Measurements from ENCODE around the gene MGLL. TPM values are rescaled to one million over a fixed set of nuclear protein-coding genes. Genes with fewer than 3 reads are reported as not detected.
A peak's percentile ranks its signal among the peaks of the same experiment; 100 is the strongest.
"Not testable (repeated sequence)": the region's sequence is repeated elsewhere in the genome, so short reads cannot be mapped to it uniquely, and the experiment has no call there.

The MGLL gene
- total RNA-seq, 5 donors from 2014 or later (not counting 1 experiment from before 2014, with no cell fraction given) = 0.78 to 3.7 (median 1.8) TPM

DNA sequence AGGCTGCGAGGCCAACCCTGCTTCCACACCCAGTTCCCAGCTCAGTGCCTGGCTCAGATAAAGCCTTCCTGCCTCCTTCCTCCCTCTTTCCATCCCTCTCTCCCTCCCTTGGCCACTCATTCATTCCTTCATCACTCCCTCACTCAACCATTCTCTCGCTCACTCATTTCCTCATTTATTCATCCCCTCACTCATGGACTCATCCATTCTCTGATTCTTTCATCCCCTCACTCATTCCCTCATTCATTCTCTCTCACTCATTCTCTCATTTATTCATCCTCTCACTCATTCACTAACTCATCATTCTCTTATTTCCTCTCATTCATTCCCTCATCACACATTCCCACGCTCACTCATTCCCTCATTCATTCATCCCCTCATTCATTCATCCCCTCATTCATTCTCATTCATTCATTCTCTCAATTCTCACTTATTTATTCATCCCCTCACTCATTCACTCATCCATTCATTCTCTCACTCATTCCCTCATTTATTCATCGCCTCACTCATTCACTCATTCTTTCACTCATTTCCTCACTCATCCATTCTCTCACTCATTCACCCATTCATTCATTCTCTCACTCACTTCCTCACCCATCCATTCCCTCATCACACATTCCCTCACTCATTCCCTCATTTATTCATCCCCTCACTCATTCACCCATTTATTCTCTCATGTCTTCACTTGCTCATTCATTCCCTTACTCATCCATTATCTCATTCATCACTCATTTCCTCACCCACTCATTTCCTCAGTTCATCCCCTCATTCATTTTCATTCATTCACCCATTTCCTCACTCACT lies 136.4 kb downstream of the MGLL start:
- ChIA-PET POLR2A (no interaction called here), CTCF (no interaction called here)
- Histone ChIP-seq H3K9me3 (no peaks in the 10 kb centered on the region), H3K36me3 (ENCODE audit: control insufficient read depth in 2 of 2, extremely low read depth in 1 of 2, insufficient read depth in 1 of 2, low read length in 1 of 2) (peaks cover 0 to under 1% of the 10 kb centered on the region in 2 donors), H3K27ac (ENCODE audit: low read length) (no peak overlapping the region), H3K27me3 (replicated peaks in 1 of 2; ENCODE audit: control insufficient read depth in 2 of 2, extremely low read depth in 1 of 2, insufficient read depth in 2 of 2, low read length in 1 of 2) (peaks cover 0 to 21% of the 10 kb centered on the region in 2 experiments), H3K4me1 (ENCODE audit: control insufficient read depth in 1 of 2, extremely low read depth in 1 of 2, insufficient read depth in 2 of 2, low read length in 2 of 2) (peaks cover 0 to 6% of the 10 kb centered on the region in 2 experiments), H3K4me3 (ENCODE audit: control insufficient read depth in 1 of 2, extremely low read depth in 1 of 2, low read length in 1 of 2) (no peak overlapping the region)
- Mint-ChIP-seq H3K4me3 (no peak overlapping the region), H3K27me3 (no peaks in the 10 kb centered on the region), H3K36me3 (no peaks in the 10 kb centered on the region), H3K27ac (no peak overlapping the region), H3K4me1 (peaks cover 7 to 12% (median 9%) of the 10 kb centered on the region in 3 donors), H3K9me3 (no peaks in the 10 kb centered on the region)
- ATAC-seq (replicated peaks in 1 of 4) (no peak), DNase-seq (no peak)
- WGBS (ENCODE audit: insufficient coverage) = 89% methylated on average over 4 of the region's 4 CpGs

DNA sequence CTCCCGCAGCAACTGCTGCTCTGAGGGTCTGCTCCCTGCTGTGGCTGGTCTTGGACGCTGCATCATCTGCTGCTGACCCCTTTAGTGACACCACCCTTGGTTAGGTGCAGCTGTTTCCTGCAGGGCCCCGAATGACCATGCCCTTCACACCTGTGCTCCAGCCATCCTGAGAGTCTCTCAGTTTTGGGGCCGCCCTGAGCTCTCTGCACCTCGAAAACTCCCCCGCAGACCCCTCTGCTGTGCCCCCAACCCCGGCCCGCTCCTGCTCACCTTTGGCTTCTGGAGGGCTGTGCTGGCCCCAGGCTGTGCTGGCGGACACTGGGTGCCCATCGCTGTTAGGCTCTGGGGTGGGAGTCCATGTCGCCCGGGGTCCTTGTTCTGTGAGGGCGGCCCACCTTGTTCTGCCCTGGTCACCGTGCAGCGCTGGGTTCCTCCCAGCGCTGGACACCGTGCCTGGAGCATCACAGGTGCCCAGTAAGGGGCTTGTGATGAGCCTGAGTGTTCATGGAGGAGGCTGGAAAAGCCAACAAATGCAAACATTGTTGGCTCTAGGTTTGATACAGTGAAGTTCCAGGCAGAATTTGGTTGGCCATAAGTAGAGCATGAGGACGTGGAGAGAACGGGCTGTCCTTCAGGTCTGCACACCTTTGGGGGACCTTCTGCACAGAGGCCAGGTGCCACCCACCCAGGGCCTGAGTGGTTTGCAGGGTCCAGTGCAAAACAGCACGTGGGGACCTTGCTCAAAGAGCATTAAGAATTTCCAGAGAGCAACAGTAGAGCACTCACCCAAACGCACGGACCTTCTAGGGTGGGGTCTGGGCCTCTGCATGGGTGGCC lies 137.2 kb downstream of the MGLL start:
- H3K27ac Mint-ChIP-seq = no peak overlapping the region
- Histone ChIP-seq H3K27me3 (replicated peaks in 1 of 2; ENCODE audit: control insufficient read depth in 2 of 2, extremely low read depth in 1 of 2, insufficient read depth in 2 of 2, low read length in 1 of 2) (peaks cover 0 to 15% of the 10 kb centered on the region in 2 experiments), H3K27ac (ENCODE audit: low read length) (no peak overlapping the region), H3K4me3 (ENCODE audit: control insufficient read depth in 1 of 2, extremely low read depth in 1 of 2, low read length in 1 of 2) (no peak overlapping the region), H3K36me3 (ENCODE audit: control insufficient read depth in 2 of 2, extremely low read depth in 1 of 2, insufficient read depth in 1 of 2, low read length in 1 of 2) (peaks cover 2 to 7% of the 10 kb centered on the region in 2 donors), H3K4me1 (ENCODE audit: control insufficient read depth in 1 of 2, extremely low read depth in 1 of 2, insufficient read depth in 2 of 2, low read length in 2 of 2) (peaks cover 0 to 6% of the 10 kb centered on the region in 2 experiments), H3K9me3 (no peaks in the 10 kb centered on the region)
- ChIA-PET CTCF (no interaction called here), POLR2A (no interaction called here)
- no peak overlapping the region for H3K4me3 Mint-ChIP-seq
- no peak for ATAC-seq (replicated peaks in 1 of 4)
- peaks cover 7 to 12% (median 9%) of the 10 kb centered on the region in 3 donors for H3K4me1 Mint-ChIP-seq
- DNase-seq = peak in 1 of 35 experiments; percentile 0
- no peaks in the 10 kb centered on the region for H3K27me3 Mint-ChIP-seq
- no peaks in the 10 kb centered on the region for H3K9me3 Mint-ChIP-seq
- WGBS (ENCODE audit: insufficient coverage) = 83% methylated on average over 20 of the region's 22 CpGs
- no peaks in the 10 kb centered on the region for H3K36me3 Mint-ChIP-seq

DNA sequence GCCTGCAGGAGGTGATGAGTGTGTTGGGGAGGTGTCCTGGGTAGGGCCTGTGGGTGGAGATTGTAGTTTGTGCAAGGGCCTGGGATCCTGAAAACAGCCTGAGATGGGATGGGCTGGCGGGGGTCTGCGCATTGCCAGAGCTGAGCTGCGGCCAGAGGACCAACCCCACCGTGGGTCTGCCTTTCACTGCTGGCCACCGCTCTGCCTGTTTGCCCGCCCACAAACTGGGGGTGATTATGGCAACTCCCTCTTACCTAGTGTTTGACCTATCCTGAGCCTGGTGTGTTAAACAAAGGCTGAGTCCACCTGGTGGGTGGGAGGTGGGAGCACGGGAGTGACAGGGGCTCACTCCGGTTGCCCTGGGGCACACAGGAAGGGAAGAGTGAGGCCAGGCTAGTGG lies 139.8 kb downstream of the MGLL start:
- Histone ChIP-seq H3K4me3 (ENCODE audit: control insufficient read depth in 1 of 2, extremely low read depth in 1 of 2, low read length in 1 of 2) (no peak overlapping the region), H3K4me1 (ENCODE audit: control insufficient read depth in 1 of 2, extremely low read depth in 1 of 2, insufficient read depth in 2 of 2, low read length in 2 of 2) (peaks cover 0 to 6% of the 10 kb centered on the region in 2 experiments), H3K36me3 (ENCODE audit: control insufficient read depth in 2 of 2, extremely low read depth in 1 of 2, insufficient read depth in 1 of 2, low read length in 1 of 2) (peaks cover 10 to 14% of the 10 kb centered on the region in 2 donors), H3K27me3 (replicated peaks in 1 of 2; ENCODE audit: control insufficient read depth in 2 of 2, extremely low read depth in 1 of 2, insufficient read depth in 2 of 2, low read length in 1 of 2) (no peaks in the 10 kb centered on the region), H3K9me3 (no peaks in the 10 kb centered on the region), H3K27ac (ENCODE audit: low read length) (no peak overlapping the region)
- no peak overlapping the region for H3K4me3 Mint-ChIP-seq
- CTCF ChIA-PET = interaction anchor here in 1 of 2 donors (0.7 kb wide), 1 partner anchor 818 kb away, joined by 6 read pairs; no protein-coding TSS in a partner anchor
- peak overlapping the region in 1 of 2 donors; percentile 7 for H3K27ac Mint-ChIP-seq
- 93% methylated on average over 3 of the region's 8 CpGs for WGBS (ENCODE audit: insufficient coverage)
- no peaks in the 10 kb centered on the region for H3K27me3 Mint-ChIP-seq
- H3K9me3 Mint-ChIP-seq = no peaks in the 10 kb centered on the region
- H3K4me1 Mint-ChIP-seq = peaks cover 7 to 21% (median 13%) of the 10 kb centered on the region in 3 donors
- no peak for ATAC-seq (replicated peaks in 1 of 4)
- DNase-seq = peak in 3 of 35 experiments; percentile 2 to 21 (median 10)
- POLR2A ChIA-PET = no interaction called here
- peaks cover 3% of the 10 kb centered on the region for H3K36me3 Mint-ChIP-seq

DNA sequence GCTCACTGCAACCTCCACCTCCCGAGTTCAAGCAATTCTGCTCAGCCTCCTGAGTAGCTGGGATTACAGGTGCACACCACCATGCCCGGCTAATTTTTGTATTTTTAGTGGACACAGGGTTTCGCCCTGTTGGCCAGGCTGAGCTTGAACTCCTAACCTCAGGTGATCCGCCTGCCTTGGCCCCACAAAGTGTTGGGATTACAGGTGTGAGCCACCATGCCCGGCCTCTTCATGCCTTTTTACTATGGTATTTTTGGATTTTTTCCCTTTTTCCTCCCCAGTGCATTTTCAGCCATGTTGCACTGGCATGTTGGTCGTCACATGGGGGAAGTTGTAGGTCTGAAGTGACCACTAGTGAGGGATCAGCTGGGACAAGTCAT lies 140.2 kb downstream of the MGLL start:
- peak overlapping the region in 1 of 2 donors; percentile 7 for H3K27ac Mint-ChIP-seq
- H3K36me3 ChIP-seq (ENCODE audit: control insufficient read depth in 2 of 2, extremely low read depth in 1 of 2, insufficient read depth in 1 of 2, low read length in 1 of 2) = peaks cover 14 to 16% of the 10 kb centered on the region in 2 donors
- H3K4me3 ChIP-seq (ENCODE audit: control insufficient read depth in 1 of 2, extremely low read depth in 1 of 2, low read length in 1 of 2); H3K4me1 ChIP-seq (ENCODE audit: control insufficient read depth in 1 of 2, extremely low read depth in 1 of 2, insufficient read depth in 2 of 2, low read length in 2 of 2); H3K27ac ChIP-seq (ENCODE audit: low read length); H3K27me3 Mint-ChIP-seq; H3K9me3 Mint-ChIP-seq; DNase-seq; H3K9me3 ChIP-seq; H3K36me3 Mint-ChIP-seq; H3K4me3 Mint-ChIP-seq; H3K27me3 ChIP-seq (replicated peaks in 1 of 2; ENCODE audit: control insufficient read depth in 2 of 2, extremely low read depth in 1 of 2, insufficient read depth in 2 of 2, low read length in 1 of 2); ATAC-seq (replicated peaks in 1 of 4); POLR2A ChIA-PET: not testable (repeated sequence)
- CTCF ChIA-PET = interaction anchor here in 1 of 2 donors (0.7 kb wide), 1 partner anchor 817 kb away, joined by 6 read pairs; no protein-coding TSS in a partner anchor
- peaks cover 7 to 21% (median 14%) of the 10 kb centered on the region in 3 donors for H3K4me1 Mint-ChIP-seq
- 87% methylated on average over 4 of the region's 6 CpGs for WGBS (ENCODE audit: insufficient coverage)

DNA sequence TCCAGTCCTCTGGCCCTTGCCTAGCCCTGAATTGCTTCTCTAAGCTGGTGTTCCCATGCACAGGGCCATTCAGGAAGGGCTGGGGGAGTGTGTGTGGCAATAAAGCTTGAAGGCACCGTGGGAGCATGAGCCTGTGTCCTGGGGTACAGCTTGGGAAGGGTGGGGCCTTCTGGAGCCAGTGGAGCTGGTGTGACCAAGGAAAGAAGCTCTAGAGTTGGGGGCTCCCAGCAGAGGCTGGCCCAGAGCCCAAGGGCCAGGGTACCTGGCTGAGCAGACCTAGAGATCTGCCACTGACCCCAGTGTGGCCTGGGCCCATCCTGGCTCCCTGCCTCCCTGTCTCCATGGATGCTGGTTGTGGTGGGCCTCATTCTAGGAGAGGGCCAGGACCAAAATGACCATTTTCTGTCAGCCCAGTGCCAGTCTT lies 141.5 kb downstream of the MGLL start:
- Histone ChIP-seq H3K27me3 (replicated peaks in 1 of 2; ENCODE audit: control insufficient read depth in 2 of 2, extremely low read depth in 1 of 2, insufficient read depth in 2 of 2, low read length in 1 of 2) (no peaks in the 10 kb centered on the region), H3K4me1 (ENCODE audit: control insufficient read depth in 1 of 2, extremely low read depth in 1 of 2, insufficient read depth in 2 of 2, low read length in 2 of 2) (peaks cover 0 to 7% of the 10 kb centered on the region in 2 experiments), H3K36me3 (ENCODE audit: control insufficient read depth in 2 of 2, extremely low read depth in 1 of 2, insufficient read depth in 1 of 2, low read length in 1 of 2) (peaks cover 23 to 28% of the 10 kb centered on the region in 2 donors), H3K9me3 (no peaks in the 10 kb centered on the region), H3K27ac (ENCODE audit: low read length) (no peak overlapping the region), H3K4me3 (ENCODE audit: control insufficient read depth in 1 of 2, extremely low read depth in 1 of 2, low read length in 1 of 2) (no peak overlapping the region)
- Mint-ChIP-seq H3K4me3 (no peak overlapping the region), H3K4me1 (peaks cover 15 to 26% (median 20%) of the 10 kb centered on the region in 3 donors), H3K36me3 (peaks cover 7% of the 10 kb centered on the region), H3K9me3 (no peaks in the 10 kb centered on the region), H3K27me3 (no peaks in the 10 kb centered on the region), H3K27ac (peak overlapping the region in 1 of 2 donors; percentile 4)
- 67% methylated on average over 1 of the region's 1 CpG for WGBS (ENCODE audit: insufficient coverage)
- peak in 3 of 35 experiments; percentile 4 to 15 (median 10) for DNase-seq
- ATAC-seq (replicated peaks in 1 of 4) = no peak
- CTCF ChIA-PET = interaction anchor here in 1 of 2 donors (1.2 kb wide), 1 partner anchor 13 kb away, joined by 3 read pairs; no protein-coding TSS in a partner anchor
- POLR2A ChIA-PET = no interaction called here

DNA sequence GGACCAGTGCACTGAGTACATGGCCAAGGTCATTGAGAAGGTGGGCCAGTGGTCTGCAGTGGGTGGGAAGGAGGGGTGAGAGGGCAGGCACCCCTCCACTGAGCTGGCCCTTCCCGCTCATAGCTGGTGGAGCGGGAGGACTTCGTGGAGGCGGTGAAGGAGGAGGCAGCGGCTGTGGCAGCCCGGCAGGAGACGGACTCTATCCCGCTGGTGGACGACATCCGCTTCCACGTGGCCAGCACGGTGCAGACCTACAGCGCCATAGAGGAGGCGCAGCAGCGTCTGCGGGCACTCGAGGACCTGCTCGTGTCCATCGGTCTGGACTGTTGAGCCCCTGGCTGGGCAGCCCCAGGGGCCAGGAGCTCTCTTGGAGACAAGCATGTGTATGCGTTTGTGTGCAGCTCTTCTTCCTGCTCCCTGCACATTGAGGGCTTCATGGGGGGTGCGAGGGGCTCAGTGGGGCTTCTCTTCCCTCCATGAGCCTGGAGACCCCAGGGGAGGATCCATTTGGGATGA lies 142.1 kb downstream of the MGLL start:
- no peaks in the 10 kb centered on the region for H3K27me3 Mint-ChIP-seq

More for the DNA sequence above, 142.1 kb downstream of the MGLL start:
- Histone ChIP-seq H3K27me3 (replicated peaks in 1 of 2; ENCODE audit: control insufficient read depth in 2 of 2, extremely low read depth in 1 of 2, insufficient read depth in 2 of 2, low read length in 1 of 2) (no peaks in the 10 kb centered on the region), H3K4me1 (ENCODE audit: control insufficient read depth in 1 of 2, extremely low read depth in 1 of 2, insufficient read depth in 2 of 2, low read length in 2 of 2) (peaks cover 0 to 12% of the 10 kb centered on the region in 2 experiments), H3K4me3 (ENCODE audit: control insufficient read depth in 1 of 2, extremely low read depth in 1 of 2, low read length in 1 of 2) (no peak overlapping the region), H3K9me3 (no peaks in the 10 kb centered on the region), H3K27ac (ENCODE audit: low read length) (no peak overlapping the region), H3K36me3 (ENCODE audit: control insufficient read depth in 2 of 2, extremely low read depth in 1 of 2, insufficient read depth in 1 of 2, low read length in 1 of 2) (peaks cover 23 to 33% of the 10 kb centered on the region in 2 donors)
- H3K27ac Mint-ChIP-seq = no peak overlapping the region
- peaks cover 9% of the 10 kb centered on the region for H3K36me3 Mint-ChIP-seq
- ATAC-seq (replicated peaks in 1 of 4) (no peak), DNase-seq (peak in 3 of 35 experiments; percentile 1 to 16 (median 9))
- 97% methylated on average over 18 of the region's 21 CpGs for WGBS (ENCODE audit: insufficient coverage)
- H3K4me1 Mint-ChIP-seq = peaks cover 21 to 32% (median 24%) of the 10 kb centered on the region in 3 donors
- ChIA-PET POLR2A (interaction anchor here in 1 of 2 donors (0.6 kb wide), 1 partner anchor 565 kb away, joined by 5 read pairs; no protein-coding TSS in a partner anchor), CTCF (interaction anchor here in 1 of 2 donors (1.2 kb wide), 1 partner anchor 14 kb away, joined by 3 read pairs; no protein-coding TSS in a partner anchor)
- H3K9me3 Mint-ChIP-seq = no peaks in the 10 kb centered on the region
- no peak overlapping the region for H3K4me3 Mint-ChIP-seq
